Bronchus fibroblast of lung (primary cell): Measurements from ENCODE around the gene SP6. TPM values are rescaled to one million over a fixed set of nuclear protein-coding genes. Genes with fewer than 3 reads are reported as not detected.

Source experiments
- total RNA-seq: library from RNA; depleted of rRNA; stranded (reverse); fragments of >200 nt; gene quantifications from 2 replicates; pipeline ENCODE4 v1.2.3, GENCODE V29; 2015

The SP6 gene
- total RNA-seq, result 0.15 and 0.34 TPM in 2 replicates

GRCh38 chr17:47850692-47851573 lies at the start of gene SP6:
SP6 (minus strand) TSS chr17:47851163; CDS start chr17:47848429, 2,734 bp downstream.

GRCh38 chr17:47895856-47896671 lies 45.1 kb upstream of the SP6 start, which contains the start of gene SP2:
SP2 (plus strand) TSS chr17:47896236; CDS start chr17:47896287, 51 bp downstream.

GRCh38 chr17:47840742-47841487 lies 10.0 kb downstream of the SP6 start, which contains the start of gene SCRN2:
SCRN2 (minus strand) TSS chr17:47841273; CDS start chr17:47840843, 430 bp downstream.

GRCh38 chr17:47831003-47831933 lies 19.7 kb downstream of the SP6 start, which contains the start of the genes LRRC46 and MRPL10:
LRRC46 (plus strand) TSS chr17:47831670; CDS start chr17:47831990, 320 bp downstream.
MRPL10 (minus strand) TSS chr17:47831541; CDS start chr17:47831511, 30 bp downstream.

DNA sequence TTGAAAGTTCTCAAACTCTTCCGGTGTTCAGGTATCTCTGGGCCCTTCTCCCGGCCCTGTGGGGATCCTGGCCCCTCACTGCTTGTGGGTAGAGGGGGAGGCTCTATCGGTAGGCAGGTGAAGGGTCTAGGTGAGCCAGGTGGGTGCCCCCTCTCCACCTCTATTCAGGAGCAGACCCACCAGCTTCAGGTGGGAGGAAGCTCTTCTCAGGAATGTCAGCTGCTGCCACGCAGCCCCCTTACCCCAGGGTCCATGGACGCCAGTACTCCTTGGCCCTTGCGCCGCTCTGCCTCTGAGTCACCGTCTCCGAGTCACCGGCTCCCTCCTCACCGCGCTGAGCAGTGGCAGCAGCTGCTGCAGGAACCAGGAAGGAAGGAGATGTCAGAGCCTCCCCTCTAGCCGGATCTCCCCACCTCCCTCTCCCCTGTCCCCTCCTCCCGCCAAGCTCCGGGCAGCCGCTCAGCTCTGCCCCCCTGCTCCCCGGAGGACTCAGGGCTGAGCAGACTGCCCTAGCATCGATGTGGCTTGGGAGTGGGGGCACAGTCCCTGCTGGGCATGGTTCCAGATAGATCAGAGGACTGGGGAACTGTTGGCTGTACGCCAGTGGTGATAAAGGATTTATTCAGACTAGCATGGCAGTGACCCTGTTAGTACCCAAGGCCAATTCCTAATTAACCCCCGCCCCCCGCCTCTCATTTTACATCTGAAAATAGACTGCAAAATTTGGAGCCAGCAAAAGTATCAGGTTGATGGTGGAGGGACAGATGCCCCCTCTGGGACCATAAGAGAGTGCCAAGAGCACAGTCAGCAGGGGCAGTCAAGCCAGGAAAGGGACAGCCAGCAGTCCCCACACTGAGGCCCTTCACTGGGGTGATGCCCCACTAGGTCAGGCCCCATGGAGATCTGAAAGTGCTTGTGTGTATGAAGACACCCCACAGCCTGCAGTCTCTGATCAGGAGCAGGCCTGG lies 29.3 kb downstream of the SP6 start, which contains the start of gene OSBPL7:
Gene OSBPL7, minus strand, starts transcription at position 371 of the 968 bp plus-strand sequence. CDS start 1,516 bp downstream, outside the sequence.

Other genes starting within 250 kb of the SP6 start
- gene KPNB1, start 201.2 kb downstream of the SP6 start, total RNA-seq, result 280 and 315 TPM in 2 replicates
- gene TBKBP1, start 157.0 kb downstream of the SP6 start, total RNA-seq, result 2.7 and 3.6 TPM in 2 replicates
- not detected in 2 replicates for gene TBX21, start 117.9 kb downstream of the SP6 start, total RNA-seq
- 4.2 and 4.7 TPM in 2 replicates for gene OSBPL7, start 29.4 kb downstream of the SP6 start, total RNA-seq
- 58.6 and 62.4 TPM in 2 replicates for gene MRPL10, start 19.6 kb downstream of the SP6 start, total RNA-seq
- gene LRRC46, start 19.5 kb downstream of the SP6 start, total RNA-seq, result 0.15 TPM in 1 of 2 replicates, not detected in the other
- gene SCRN2, start 9.9 kb downstream of the SP6 start, total RNA-seq, result 15.5 and 18.3 TPM in 2 replicates
- gene SP2, start 45.1 kb upstream of the SP6 start, total RNA-seq, result 3.4 TPM in 2 replicates
- 27.2 and 27.9 TPM in 2 replicates for gene PNPO, start 90.4 kb upstream of the SP6 start, total RNA-seq
- gene PRR15L, start 106.7 kb upstream of the SP6 start, total RNA-seq, result not detected in 2 replicates
- 76.0 and 78.7 TPM in 2 replicates for gene CDK5RAP3, start 120.0 kb upstream of the SP6 start, total RNA-seq
- gene COPZ2, start 186.6 kb upstream of the SP6 start, total RNA-seq, result 23.6 and 26.6 TPM in 2 replicates
- 73.6 and 76.1 TPM in 2 replicates for gene NFE2L1, start 197.2 kb upstream of the SP6 start, total RNA-seq